ENCODE measurements around the gene SCT. TPM values are rescaled to one million over a fixed set of nuclear protein-coding genes. Genes with fewer than 3 reads are reported as not detected.
A peak's percentile ranks its signal among the peaks of the same experiment; 100 is the strongest.

Gene SCT
- total and polyA plus RNA-seq, 2 of the 4 experiments (the other 2 are of a cell fraction): not detected

GRCh38 chr11:589798-590197, 37.2 kb downstream of the SCT start:
- Histone ChIP-seq H2BK5ac (ENCODE audit: low read depth, low read length, poor library complexity, severe bottlenecking) (no peak overlapping the region), H3K4me3 (ENCODE audit: insufficient read depth, low read depth, low read length) (no peak overlapping the region), H3K27ac (ENCODE audit: insufficient read depth, low read length) (no peak overlapping the region), H3K18ac (ENCODE audit: low read depth, low read length) (no peak overlapping the region), H2AK9ac (replicated peaks; ENCODE audit: low read depth, low read length, poor library complexity) (peak overlapping the region; percentile 55), H3K9me1 (ENCODE audit: insufficient read depth, low read length) (peaks cover 6% of the 10 kb centered on the region; the same call in 1 of the 2 replicates), H3K27me3 (ENCODE audit: control insufficient read depth, insufficient read depth, low read length) (no peaks in the 10 kb centered on the region), H2BK120ac (ENCODE audit: low read depth, low read length) (no peak overlapping the region), H4K91ac (ENCODE audit: insufficient read depth, low read depth, low read length) (no peak overlapping the region), H2BK20ac (ENCODE audit: low read depth, low read length) (no peak overlapping the region), H3K36me3 (ENCODE audit: control insufficient read depth, insufficient read depth, low read length) (peaks cover 62% of the 10 kb centered on the region), H3K9me3 (ENCODE audit: control insufficient read depth, insufficient read depth, low read length) (no peaks in the 10 kb centered on the region), H3K9ac (ENCODE audit: low read depth, low read length) (no peak overlapping the region), H3K14ac (replicated peaks; ENCODE audit: low read depth, low read length) (no peak overlapping the region), H3K4me2 (ENCODE audit: low read depth, low read length) (no peak overlapping the region), H4K20me1 (ENCODE audit: insufficient read depth, low read length) (peaks cover 67% of the 10 kb centered on the region), H2BK15ac (ENCODE audit: low read depth, low read length) (no peak overlapping the region), H3K79me1 (ENCODE audit: low read depth in 1 of 2, low read length in 2 of 2) (peaks cover 36 to 74% of the 10 kb centered on the region in 2 experiments), H2AFZ (replicated peaks; ENCODE audit: low read length, poor library complexity) (no peak overlapping the region), H3K23ac (ENCODE audit: low read depth, low read length) (no peak overlapping the region), H3K56ac (ENCODE audit: extremely low read depth, insufficient read depth, low read length) (no peak overlapping the region), H4K8ac (ENCODE audit: low read depth in 2 of 2, low read length in 2 of 2) (no peak overlapping the region), H3K4ac (ENCODE audit: low read depth, low read length) (no peak overlapping the region), H4K5ac (ENCODE audit: low read depth, low read length) (no peak overlapping the region), H3K4me1 (ENCODE audit: control insufficient read depth, insufficient read depth, low read length) (peaks cover 7% of the 10 kb centered on the region; the same call in 1 of the 2 replicates), H2AK5ac (ENCODE audit: low read depth, low read length) (no peak overlapping the region)
- DNase-seq (no peak), ATAC-seq (ENCODE audit: low read depth) (no peak)
- intact Hi-C loops (cut with micrococcal nuclease) (no loop called here), dilution Hi-C loops (cut with HindIII; ENCODE audit: low sequenced_read_pairs, unreplicated experiment) (no loop called here), in situ Hi-C loops (cut with MboI; ENCODE audit: low sequenced_read_pairs) (no loop called here)
- TF ChIP-seq CHD1 (IDR thresholded peaks at IDR 0.05; ENCODE audit: low read depth, low read length) (no peak), ELK1 (IDR thresholded peaks at IDR 0.05; ENCODE audit: borderline replicate concordance, low read depth, low read length) (no peak), RAD21 (IDR thresholded peaks at IDR 0.05; ENCODE audit: low read length) (no peak)
- POLR2A ChIA-PET (ENCODE audit: unreplicated experiment): no interaction called here
- CTCF ChIA-PET: no interaction called here
- WGBS, 2 experiments (ENCODE audit: extremely low coverage in 2 of 2, insufficient read length in 1 of 2): 93% methylated on average over 18 of the region's 26 CpGs; no CpG with 5 or more reads in 1 of the 2 experiments
- BruUV-seq (replicated peaks): no TSS peak

Measured in IMR-90 (cell line).